K562 treated with DMSO at 1 percent for 4 hours (cell line): ENCODE measurements around the gene IL23A. TPM values are rescaled to one million over a fixed set of nuclear protein-coding genes. Genes with fewer than 3 reads are reported as not detected.

ENCODE experiments used
- total RNA-seq: library from RNA; unstranded; fragments of 300-600 nt; gene quantifications from 2 replicates; pipeline ENCODE4 v1.2.3, GENCODE V29; 2022; ENCODE audit not compliant: insufficient read depth

IL23A gene, protein sequence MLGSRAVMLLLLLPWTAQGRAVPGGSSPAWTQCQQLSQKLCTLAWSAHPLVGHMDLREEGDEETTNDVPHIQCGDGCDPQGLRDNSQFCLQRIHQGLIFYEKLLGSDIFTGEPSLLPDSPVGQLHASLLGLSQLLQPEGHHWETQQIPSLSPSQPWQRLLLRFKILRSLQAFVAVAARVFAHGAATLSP
- total RNA-seq, result 23.4 and 24.3 TPM in 2 replicates

GRCh38 chr12:56338308-56339157 is at the start of gene IL23A:
IL23A (plus strand) TSS chr12:56338884; CDS start chr12:56339045, 161 bp downstream.

GRCh38 chr12:56299853-56300643 is 38.6 kb upstream of the IL23A start, which contains the start of gene CS:
CS (minus strand) TSS chr12:56300330; CDS start chr12:56300201, 129 bp downstream.

DNA sequence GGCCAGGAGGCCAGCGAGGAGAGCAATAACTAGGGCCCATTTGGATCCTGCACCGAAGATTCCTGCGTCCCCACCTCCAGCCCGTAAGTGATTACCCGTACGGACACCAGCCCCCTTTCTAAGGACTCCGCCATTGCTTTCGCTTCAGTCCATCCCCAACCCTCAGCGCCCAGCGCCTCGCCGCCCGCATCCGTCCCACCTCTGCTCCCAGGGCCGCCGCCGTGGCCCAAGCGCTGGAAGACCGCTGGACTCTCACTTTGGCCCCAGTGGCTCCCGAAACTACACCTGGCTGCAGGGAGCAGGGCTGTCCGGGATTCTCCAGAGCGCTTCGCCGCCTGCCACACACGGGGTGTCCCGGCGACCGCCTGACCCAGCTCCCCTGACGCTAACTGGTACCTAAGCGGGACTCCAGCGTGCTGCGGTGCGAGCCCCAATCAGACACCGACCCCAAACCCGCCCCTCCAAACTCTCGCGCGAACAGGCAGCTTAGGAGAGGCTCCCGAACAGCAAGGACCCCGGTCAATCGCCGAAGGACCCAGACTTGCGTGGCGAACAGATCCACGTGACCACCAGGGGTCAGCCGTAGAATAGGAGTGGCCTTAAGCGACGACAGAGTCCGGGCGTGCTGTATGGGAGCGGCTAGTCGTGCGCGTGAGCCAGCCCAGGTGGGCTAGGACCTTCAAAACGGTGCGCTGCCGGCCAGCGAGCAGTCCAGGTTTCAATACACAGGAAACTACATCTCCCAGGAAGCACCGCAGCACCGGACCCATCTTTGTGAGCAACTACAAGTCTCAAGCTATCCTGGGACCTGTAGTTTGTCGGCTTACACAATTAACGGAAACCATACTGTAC is 22.8 kb upstream of the IL23A start, which contains the start of gene CNPY2:
CNPY2 (minus strand) TSS at position 367 of the 852 bp plus-strand sequence. CDS start 771 bp downstream, outside the sequence.

GRCh38 chr12:56333679-56334489 is 4.8 kb upstream of the IL23A start, which contains the start of gene PAN2:
PAN2 (minus strand) TSS chr12:56334000; CDS start chr12:56333094, 906 bp downstream.

DNA sequence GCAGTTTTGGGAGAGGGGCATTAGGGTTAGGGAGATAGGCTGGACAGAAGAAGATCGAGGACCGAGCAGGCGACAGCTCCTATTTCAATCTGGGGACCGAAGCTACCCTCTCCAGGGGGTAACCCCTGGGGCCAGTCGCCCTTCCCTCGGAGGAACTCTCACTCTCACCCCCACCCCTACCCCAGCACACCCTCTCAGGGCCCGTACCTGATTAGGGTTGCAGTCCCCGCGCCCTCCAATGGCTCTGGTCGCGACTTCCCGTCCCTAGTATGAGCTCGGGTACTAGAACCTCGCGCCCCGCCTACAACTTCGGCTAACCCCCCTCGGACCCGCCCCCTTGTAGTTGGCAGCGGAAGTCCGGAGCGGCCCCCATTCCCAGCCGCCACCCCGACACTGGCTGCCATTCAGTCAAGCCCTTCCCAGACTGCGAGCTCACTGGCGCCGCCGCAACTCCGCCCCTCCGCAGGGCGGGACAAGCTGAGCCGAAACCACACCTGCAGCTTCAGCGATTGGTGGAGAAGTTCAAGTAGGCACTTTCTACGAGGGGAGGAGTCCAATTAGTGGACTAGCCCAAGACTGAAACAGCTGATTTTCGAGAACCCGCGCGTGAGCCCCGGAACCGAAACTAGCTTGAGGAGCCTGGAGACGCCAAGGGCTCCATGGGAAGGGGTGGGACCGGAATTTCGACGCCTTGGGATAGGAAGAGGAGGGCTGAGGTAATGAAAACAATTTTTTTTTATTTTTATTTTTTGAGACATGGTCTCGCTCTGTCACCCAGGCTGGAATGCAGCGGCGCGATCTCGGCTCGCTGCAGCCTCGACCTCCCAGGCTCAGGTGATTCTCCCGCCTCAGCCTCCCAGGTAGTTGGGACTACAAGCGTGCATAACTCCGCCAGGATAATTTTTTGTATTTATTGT is 21.4 kb downstream of the IL23A start, which contains the start of gene STAT2:
STAT2 (minus strand) TSS at position 257 of the 917 bp plus-strand sequence. CDS start 3,536 bp downstream, outside the sequence.

DNA sequence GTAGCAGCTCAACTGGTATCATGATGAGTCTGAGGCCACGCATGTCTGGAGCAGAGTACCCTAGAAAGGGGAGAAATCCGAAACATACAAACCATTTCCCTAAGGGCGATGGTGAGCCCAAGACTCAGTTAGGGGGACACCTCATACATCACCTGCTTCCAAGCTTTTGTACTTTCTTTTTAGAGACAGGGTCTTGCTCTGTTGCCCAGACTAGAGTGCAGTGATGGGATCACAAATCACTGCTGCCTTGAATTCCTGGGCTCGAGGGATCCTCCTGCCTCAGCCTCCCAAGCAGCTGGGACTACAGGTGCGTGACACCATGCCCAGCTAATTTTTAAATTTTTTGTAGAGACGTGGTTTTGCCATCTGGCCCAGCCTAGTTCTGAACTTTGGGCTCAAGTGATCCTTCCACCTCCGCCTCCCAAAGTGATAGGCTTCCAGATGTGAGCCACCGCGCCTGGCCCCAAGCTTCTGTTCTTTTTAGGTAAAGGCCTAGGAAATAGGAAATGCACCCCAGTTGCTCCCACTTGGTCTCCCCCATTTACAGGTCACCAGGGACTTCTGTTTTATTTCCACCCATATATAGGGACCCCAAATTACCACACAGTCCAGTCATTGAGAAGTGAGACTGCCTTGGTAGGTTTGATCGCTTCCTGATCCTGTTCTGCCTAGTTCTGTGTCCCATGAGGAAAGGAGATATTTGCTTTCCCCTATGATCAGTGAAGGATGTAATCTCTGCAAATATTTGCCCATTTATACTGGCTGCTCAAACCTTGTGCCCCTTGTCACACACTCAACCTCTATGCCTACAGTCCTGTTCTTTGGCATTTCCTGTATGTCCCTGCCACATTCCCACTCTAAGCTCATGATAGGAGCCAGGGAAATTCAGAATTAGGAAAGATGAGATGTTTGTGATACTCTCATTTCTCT is 23.7 kb downstream of the IL23A start, which contains the start of gene APOF:
APOF (minus strand) TSS at position 728 of the 930 bp plus-strand sequence; CDS start at position 616, 112 bp downstream.

Other genes starting within 250 kb of the IL23A start
- 175 and 187 TPM in 2 replicates for gene PA2G4, start 234.3 kb upstream of the IL23A start, total RNA-seq
- gene RPL41, start 222.3 kb upstream of the IL23A start, total RNA-seq, result 4,679 and 5,235 TPM in 2 replicates
- gene ZC3H10, start 220.6 kb upstream of the IL23A start, total RNA-seq, result 1.8 and 1.9 TPM in 2 replicates
- 167 and 178 TPM in 2 replicates for gene ESYT1, start 210.6 kb upstream of the IL23A start, total RNA-seq
- gene MYL6B, start 186.3 kb upstream of the IL23A start, total RNA-seq, result 61.3 and 61.4 TPM in 2 replicates
- gene MYL6, start 180.5 kb upstream of the IL23A start, total RNA-seq, result 924 and 1,005 TPM in 2 replicates
- gene SMARCC2, start 149.4 kb upstream of the IL23A start, total RNA-seq, result 60.1 and 67.3 TPM in 2 replicates
- gene RNF41, start 117.0 kb upstream of the IL23A start, total RNA-seq, result 35.0 and 40.3 TPM in 2 replicates
- 40.6 and 44.3 TPM in 2 replicates for gene NABP2, start 114.5 kb upstream of the IL23A start, total RNA-seq
- gene SLC39A5, start 108.8 kb upstream of the IL23A start, total RNA-seq, result not detected in 2 replicates
- 21.1 and 28.7 TPM in 2 replicates for gene ANKRD52, start 80.5 kb upstream of the IL23A start, total RNA-seq
- 53.8 and 66.9 TPM in 2 replicates for gene COQ10A, start 71.9 kb upstream of the IL23A start, total RNA-seq
- 147 and 188 TPM in 2 replicates for gene CS, start 38.6 kb upstream of the IL23A start, total RNA-seq
- 83.1 and 88.0 TPM in 2 replicates for gene CNPY2, start 22.9 kb upstream of the IL23A start, total RNA-seq
- gene PAN2, start 4.9 kb upstream of the IL23A start, total RNA-seq, result 17.1 and 19.9 TPM in 2 replicates
- 43.9 and 54.6 TPM in 2 replicates for gene STAT2, start 21.2 kb downstream of the IL23A start, total RNA-seq
- gene APOF, start 24.0 kb downstream of the IL23A start, total RNA-seq, result not detected in 2 replicates
- gene TIMELESS, start 110.5 kb downstream of the IL23A start, total RNA-seq, result 42.8 and 49.4 TPM in 2 replicates
- gene MIP, start 115.8 kb downstream of the IL23A start, total RNA-seq, result not detected in 2 replicates
- gene SPRYD4, start 129.7 kb downstream of the IL23A start, total RNA-seq, result 0.61 and 0.74 TPM in 2 replicates
- gene GLS2, start 149.3 kb downstream of the IL23A start, total RNA-seq, result not detected in 2 replicates
- gene RBMS2, start 182.9 kb downstream of the IL23A start, total RNA-seq, result 0.43 and 0.75 TPM in 2 replicates